GM10266 (cell line): ENCODE data around the gene P2RY8.
"Not testable (repeated sequence)": the region's sequence is repeated elsewhere in the genome, so short reads cannot be mapped to it uniquely, and the experiment has no call there.

Source experiments
- DNase-seq: peaks from one replicate; pipeline ENCODE4 v3.0.0; 2012; ENCODE audit errors: extremely low spot score
- CTCF ChIP-seq: IDR thresholded peaks from 2 replicates; pipeline ENCODE4 v1.5.1; 2012; ENCODE audit warnings: mild to moderate bottlenecking, low read depth; ENCODE audit not compliant: control insufficient read depth, insufficient read depth; ENCODE audit errors: missing control alignments

P2RY8 gene

GRCh38 chrX:1554469-1555210 is 17.7 kb upstream of the P2RY8 start:
- no peak for TF ChIP-seq CTCF
- no peak for DNase-seq

- DNase-seq: no peak
- no peak for TF ChIP-seq CTCF
Measured at GRCh38 chrX:1551959-1552546, 15.1 kb upstream of the P2RY8 start.

GRCh38 chrX:1546691-1547251 is 9.8 kb upstream of the P2RY8 start:
- no peak for DNase-seq
- TF ChIP-seq CTCF: no peak

- no peak for TF ChIP-seq CTCF
Measured at GRCh38 chrX:1545776-1546408, 8.9 kb upstream of the P2RY8 start.

GRCh38 chrX:1542994-1543725 is 6.2 kb upstream of the P2RY8 start:
- DNase-seq: no peak
- no peak for TF ChIP-seq CTCF

More at GRCh38 chrX:1545776-1546408, 8.9 kb upstream of the P2RY8 start:
- no peak for DNase-seq

- not testable (repeated sequence) for DNase-seq
Measured at GRCh38 chrX:1539146-1539545, 2.2 kb upstream of the P2RY8 start.

- DNase-seq: not testable (repeated sequence)
Measured at GRCh38 chrX:1537716-1538090, 718 bp upstream of the P2RY8 start.

GRCh38 chrX:1536712-1537030 is 314 bp downstream of the P2RY8 start:
- no peak for TF ChIP-seq CTCF
- DNase-seq: no peak
